PC-9 (cell line): Measurements from ENCODE around the gene EBLN2. TPM values are rescaled to one million over a fixed set of nuclear protein-coding genes. Genes with fewer than 3 reads are reported as not detected.

Source experiments
- Bru-seq: library from RNA; stranded (reverse); fragments of 400-500 nt; gene quantifications from one replicate; lab custom pipeline; 2021; lab: Mats Ljungman, UMichigan
- BruChase-seq, 2 experiments: library from RNA; stranded (reverse); fragments of 400-500 nt; gene quantifications; one replicate each; lab custom pipeline; 2021; lab: Mats Ljungman, UMichigan
- BruUV-seq: library from RNA; stranded (reverse); fragments of 400-500 nt; replicated peaks from 2 replicates; lab custom pipeline; 2021; lab: Mats Ljungman, UMichigan
- CTCF ChIA-PET: fragments of 300-600 bp; sonication (Branson Sonifier 250); formaldehyde crosslinking; loops from one replicate; lab custom pipeline; 2022; ENCODE audit warnings: antibody characterized with exemption; lab: Charles Lee
- POLR2A ChIA-PET: fragments of 300-600 bp; sonication (Branson Sonifier 250); formaldehyde crosslinking; loops from one replicate; lab custom pipeline; 2022; ENCODE audit warnings: antibody characterized with exemption; ENCODE audit not compliant: unreplicated experiment; lab: Charles Lee
- DNase-seq, 2 experiments: peaks; one replicate each; pipeline versions ENCODE4 v3.0.0 to v3.0.0-alpha.2; 2015 to 2022; ENCODE audit warnings: mixed read lengths in 1 of 2
- H2AFZ ChIP-seq: fragments of 200-600 bp; sonication (generic); 2 replicates; pipeline ENCODE4 v1.8.1; 2017; ENCODE audit warnings: antibody characterized with exemption
- H3F3A ChIP-seq: fragments of 200-600 bp; sonication (generic); 2 replicates; pipeline ENCODE4 v1.8.1; 2017; ENCODE audit warnings: antibody characterized with exemption, mild to moderate bottlenecking, low read depth; ENCODE audit not compliant: insufficient read depth
- H3K27ac ChIP-seq: fragments of 200-600 bp; sonication (generic); 2 replicates; pipeline ENCODE4 v1.6.1; 2016; ENCODE audit warnings: mixed run types
- H3K27me3 ChIP-seq: fragments of 200-600 bp; sonication (generic); 2 replicates; pipeline ENCODE4 v1.6.1; 2016; ENCODE audit warnings: low read depth, mixed run types; ENCODE audit not compliant: insufficient read depth
- H3K36me3 ChIP-seq: fragments of 200-600 bp; sonication (generic); 2 replicates; pipeline ENCODE4 v1.6.1; 2016; ENCODE audit warnings: low read depth, mixed run types
- H3K4me1 ChIP-seq: fragments of 200-600 bp; sonication (generic); replicated peaks from 2 replicates; pipeline ENCODE4 v1.6.1; 2016; ENCODE audit warnings: mixed run types; ENCODE audit not compliant: insufficient read depth
- H3K4me2 ChIP-seq: fragments of 200-600 bp; sonication (generic); 2 replicates; pipeline ENCODE4 v1.6.1; 2017; ENCODE audit warnings: mixed run types
- H3K4me3 ChIP-seq: fragments of 200-600 bp; sonication (generic); 2 replicates; pipeline ENCODE4 v1.6.1; 2016; ENCODE audit warnings: mixed run types
- H3K79me2 ChIP-seq: fragments of 200-600 bp; sonication (generic); 2 replicates; pipeline ENCODE4 v1.6.1; 2017; ENCODE audit warnings: low read depth, mixed run types
- H3K9me2 ChIP-seq: fragments of 200-600 bp; sonication (generic); 2 replicates; pipeline ENCODE4 v1.8.1; 2017; ENCODE audit warnings: mild to moderate bottlenecking; ENCODE audit not compliant: insufficient read depth
- H3K9me3 ChIP-seq: fragments of 200-600 bp; sonication (generic); 2 replicates; pipeline ENCODE4 v1.8.1; 2016; ENCODE audit warnings: low read depth; ENCODE audit not compliant: insufficient read depth
- H4K20me1 ChIP-seq: fragments of 200-600 bp; sonication (generic); 2 replicates; pipeline ENCODE4 v1.8.1; 2017; ENCODE audit not compliant: insufficient read depth
- EZH2 ChIP-seq: fragments of 200-600 bp; sonication (generic); IDR thresholded peaks from 2 replicates; pipeline ENCODE4 v1.8.0; 2017; ENCODE audit warnings: antibody characterized with exemption, low read depth
- intact Hi-C: fragments of 100-400 bp; cut with micrococcal nuclease; formaldehyde crosslinking; loops from one replicate; pipeline ENCODE4 v1.10.0; 2022; ENCODE audit not compliant: unreplicated experiment
- long read RNA-seq: library from polyadenylated mRNA; stranded (forward); transcript quantifications from one replicate; pipeline ENCODE4 v2.0.0, GENCODE V29; 2022
- total RNA-seq: library from RNA; stranded (reverse); gene quantifications from 2 replicates; pipeline ENCODE4 v1.2.3, GENCODE V29; 2021
- TF ChIP-seq, protein P1 (sequence below): fragments of 200-600 bp; sonication (generic); conservative IDR thresholded peaks from 2 replicates; pipeline ENCODE4 v1.6.1; 2017; ENCODE audit warnings: mixed run types, antibody characterized with exemption, mild to moderate bottlenecking, moderate library complexity

Gene EBLN2
- 5.5 and 5.6 TPM in 2 replicates for total RNA-seq
- percentile 96 among the genes with signal in this experiment for Bru-seq, nascent RNA
- percentile 92 among the genes with signal in this experiment for BruChase-seq, experiment 1, labeled RNA remaining after a 2-hour chase
- BruChase-seq, experiment 2, labeled RNA remaining after a 6-hour chase, result percentile 75 among the genes with signal in this experiment
- long read RNA-seq, result 0 reads

DNA sequence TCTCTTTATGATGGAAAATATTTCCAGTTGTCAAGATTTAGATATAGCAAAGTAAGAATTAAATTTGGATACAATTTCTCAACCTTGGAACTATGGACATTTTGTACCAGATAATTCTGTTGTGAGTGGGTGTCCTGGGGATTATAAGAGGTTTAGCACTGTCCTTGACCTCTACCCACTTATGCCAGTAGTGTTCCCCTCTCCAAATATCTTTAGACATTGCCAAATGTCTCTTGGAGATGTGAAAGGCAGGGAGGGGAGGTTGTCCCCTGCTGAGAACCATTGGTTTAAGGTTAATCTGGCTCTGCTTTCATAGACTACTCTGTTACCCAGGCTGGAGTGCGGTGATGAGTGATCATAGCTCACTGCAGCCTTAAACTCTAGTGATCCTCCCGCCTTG is at the start of gene EBLN2:
TSS of gene EBLN2 (plus strand) at position 244 of the 400 bp plus-strand sequence. CDS start 423 bp downstream, outside the sequence.
- H3K27me3 ChIP-seq, result no peaks in the 10 kb centered on the region
- TF ChIP-seq, protein P1, sequence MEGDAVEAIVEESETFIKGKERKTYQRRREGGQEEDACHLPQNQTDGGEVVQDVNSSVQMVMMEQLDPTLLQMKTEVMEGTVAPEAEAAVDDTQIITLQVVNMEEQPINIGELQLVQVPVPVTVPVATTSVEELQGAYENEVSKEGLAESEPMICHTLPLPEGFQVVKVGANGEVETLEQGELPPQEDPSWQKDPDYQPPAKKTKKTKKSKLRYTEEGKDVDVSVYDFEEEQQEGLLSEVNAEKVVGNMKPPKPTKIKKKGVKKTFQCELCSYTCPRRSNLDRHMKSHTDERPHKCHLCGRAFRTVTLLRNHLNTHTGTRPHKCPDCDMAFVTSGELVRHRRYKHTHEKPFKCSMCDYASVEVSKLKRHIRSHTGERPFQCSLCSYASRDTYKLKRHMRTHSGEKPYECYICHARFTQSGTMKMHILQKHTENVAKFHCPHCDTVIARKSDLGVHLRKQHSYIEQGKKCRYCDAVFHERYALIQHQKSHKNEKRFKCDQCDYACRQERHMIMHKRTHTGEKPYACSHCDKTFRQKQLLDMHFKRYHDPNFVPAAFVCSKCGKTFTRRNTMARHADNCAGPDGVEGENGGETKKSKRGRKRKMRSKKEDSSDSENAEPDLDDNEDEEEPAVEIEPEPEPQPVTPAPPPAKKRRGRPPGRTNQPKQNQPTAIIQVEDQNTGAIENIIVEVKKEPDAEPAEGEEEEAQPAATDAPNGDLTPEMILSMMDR, result no peak
- no peak for TF ChIP-seq EZH2
- no peak within 1 kb of the TSS for H3K4me3 ChIP-seq
- BruUV-seq, result TSS peak; percentile 13
- H3K4me1 ChIP-seq, result no peaks in the 10 kb centered on the region
- no peak within 1 kb of the TSS for H3K4me2 ChIP-seq
- 0 out of 2 replicates have a peak, but pooled peaks cover 9% of the 10 kb centered on the region for H3K36me3 ChIP-seq
- H2AFZ ChIP-seq, result no peak within 1 kb of the TSS
- H3F3A ChIP-seq, result no peaks in the 10 kb centered on the region
- H3K27ac ChIP-seq, result no peak within 1 kb of the TSS
- H3K79me2 ChIP-seq, result peaks cover 33% of the 10 kb centered on the region
- POLR2A ChIA-PET, result no interaction called here
- no peaks in the 10 kb centered on the region for H3K9me3 ChIP-seq
- intact Hi-C loops, result no loop called here
- H4K20me1 ChIP-seq, result peaks cover 39% of the 10 kb centered on the region
- no peaks in the 10 kb centered on the region for H3K9me2 ChIP-seq
- DNase-seq, result no peak
- CTCF ChIA-PET, result no interaction called here

DNA sequence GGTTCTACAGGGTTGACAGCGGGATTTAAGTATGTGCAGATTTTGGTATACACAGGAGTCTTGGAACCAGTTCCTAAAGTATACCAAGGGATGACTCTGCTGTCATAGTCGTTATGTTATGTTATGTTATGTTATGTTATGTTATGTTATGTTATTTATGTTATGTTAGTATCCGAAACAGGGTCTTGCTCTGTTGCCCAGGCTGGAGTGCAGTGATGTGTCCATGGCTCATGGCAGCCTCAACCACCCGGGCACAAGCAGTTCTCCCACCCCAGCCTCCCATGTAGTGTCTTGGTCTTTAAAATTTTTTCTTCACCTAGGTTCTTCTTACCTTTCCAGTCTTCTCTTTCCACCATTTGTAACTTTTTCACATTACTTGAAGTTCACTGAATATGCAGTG is 43.2 kb upstream of the EBLN2 start:
- Histone ChIP-seq H3K36me3 (no peaks in the 10 kb centered on the region), H3K9me3 (no peaks in the 10 kb centered on the region), H2AFZ (no peak overlapping the region), H3K27ac (no peak overlapping the region), H3F3A (no peaks in the 10 kb centered on the region), H4K20me1 (peaks cover 86% of the 10 kb centered on the region), H3K79me2 (peaks cover 95% of the 10 kb centered on the region), H3K27me3 (no peaks in the 10 kb centered on the region), H3K4me3 (no peak overlapping the region), H3K4me2 (no peak overlapping the region), H3K4me1 (peaks cover 1% of the 10 kb centered on the region; the same call in 1 of the 2 replicates), H3K9me2 (no peaks in the 10 kb centered on the region)
- CTCF ChIA-PET, result no interaction called here
- POLR2A ChIA-PET, result no interaction called here
- no peak for DNase-seq
- TF ChIP-seq, protein P1, result no peak
- no peak for TF ChIP-seq EZH2
- no TSS peak for BruUV-seq
- intact Hi-C loops, result no loop called here

DNA sequence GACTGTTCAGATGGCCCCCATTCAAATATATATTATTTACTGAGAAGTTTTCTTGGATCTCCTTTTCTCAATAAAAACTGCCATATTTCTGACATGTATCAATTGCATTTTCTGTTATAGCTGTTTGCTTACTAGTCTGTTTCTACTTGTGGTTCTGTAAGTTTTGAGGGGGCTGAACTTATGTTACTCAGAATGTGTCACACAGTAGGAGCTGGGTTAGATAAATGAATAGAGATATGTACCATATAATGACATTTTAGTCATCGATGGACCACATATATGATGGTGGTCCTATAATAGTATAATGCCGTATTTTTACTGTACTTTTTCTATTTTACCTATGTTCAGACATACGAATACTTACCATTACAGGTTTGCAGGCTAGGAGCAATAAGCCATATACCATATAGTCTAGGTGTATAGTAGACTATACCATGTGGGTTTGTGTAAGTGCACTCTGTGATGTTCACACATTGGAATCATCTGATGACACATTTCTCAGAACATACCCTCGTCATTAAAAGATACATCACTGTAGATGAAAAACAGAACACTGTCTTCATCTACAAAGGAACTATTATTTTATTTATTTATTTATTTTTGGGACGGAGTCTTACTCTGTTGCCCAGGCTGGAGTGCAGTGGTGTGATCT is 42.5 kb upstream of the EBLN2 start:
- POLR2A ChIA-PET, result no interaction called here

More for the DNA sequence above, 42.5 kb upstream of the EBLN2 start:
- H3K79me2 ChIP-seq, result peaks cover 94% of the 10 kb centered on the region
- H3K4me1 ChIP-seq, result peaks cover 7% of the 10 kb centered on the region; the same call in 1 of the 2 replicates
- CTCF ChIA-PET, result no interaction called here
- no peaks in the 10 kb centered on the region for H3K9me3 ChIP-seq
- H3K4me2 ChIP-seq, result no peak overlapping the region
- H3F3A ChIP-seq, result no peaks in the 10 kb centered on the region
- H3K4me3 ChIP-seq, result no peak overlapping the region
- no peak overlapping the region for H2AFZ ChIP-seq
- DNase-seq, result no peak
- H3K27me3 ChIP-seq, result no peaks in the 10 kb centered on the region
- H4K20me1 ChIP-seq, result peaks cover 84% of the 10 kb centered on the region
- H3K36me3 ChIP-seq, result no peaks in the 10 kb centered on the region
- intact Hi-C loops, result no loop called here
- TF ChIP-seq, protein P1, result no peak
- no peak for TF ChIP-seq EZH2
- no peak overlapping the region for H3K27ac ChIP-seq
- BruUV-seq, result no TSS peak
- no peaks in the 10 kb centered on the region for H3K9me2 ChIP-seq
